Activated effector memory CD4-positive, alpha-beta T cell treated with Interleukin-2 at 50 U/mL for 16 hours (primary cell): ENCODE measurements around the gene GRID1.

Experiments
- DNase-seq: peaks from one replicate; pipeline ENCODE4 v3.0.0-alpha.2; 2020

The GRID1 gene

GRCh38 chr10:86017841-86018734 is 348.5 kb downstream of the GRID1 start:
- no peak for DNase-seq

GRCh38 chr10:86013568-86013967 is 353.0 kb downstream of the GRID1 start:
- no peak for DNase-seq

- DNase-seq: no peak
Observed at GRCh38 chr10:86007171-86007570, 359.4 kb downstream of the GRID1 start.

DNA sequence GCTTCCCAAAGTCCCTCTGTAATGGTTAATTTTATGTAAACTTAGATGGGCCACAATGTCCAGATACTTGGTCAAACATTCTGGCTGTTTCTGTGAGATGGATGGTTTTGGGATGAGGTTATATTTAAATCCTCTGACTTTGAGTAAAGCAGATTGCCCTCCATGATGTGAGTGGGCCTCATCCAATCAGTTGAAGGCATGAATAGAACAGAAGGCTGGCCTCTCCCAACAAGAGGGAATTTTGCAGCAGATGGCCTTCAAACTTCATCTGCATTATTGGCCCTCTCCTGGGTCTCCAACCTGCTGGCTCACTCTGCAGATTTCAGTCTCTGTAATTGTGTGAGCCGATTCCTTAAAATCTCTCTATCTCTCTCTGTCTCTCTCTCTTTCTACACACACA is 362.3 kb downstream of the GRID1 start:
- DNase-seq: no peak

DNA sequence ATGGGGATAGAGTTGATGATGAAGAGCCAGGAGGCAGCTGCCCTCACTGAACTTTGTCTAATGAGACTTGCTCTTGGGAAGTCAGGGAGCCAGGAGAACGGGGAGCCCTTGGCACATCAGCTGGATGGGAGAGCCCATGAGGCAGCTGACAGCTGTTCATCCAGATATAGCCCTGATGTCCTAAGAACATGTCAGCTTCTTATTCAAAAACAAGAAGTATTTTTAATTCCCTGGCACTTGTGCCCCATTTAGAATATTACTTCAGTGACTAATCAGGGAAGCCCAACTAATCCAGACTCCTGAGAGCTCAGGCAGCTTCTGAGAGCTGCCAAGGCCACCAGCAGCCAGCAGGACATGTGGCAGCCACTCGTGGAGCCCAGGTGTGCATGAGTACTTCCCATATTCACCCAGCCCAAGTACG is 363.4 kb downstream of the GRID1 start:
- DNase-seq: no peak

DNA sequence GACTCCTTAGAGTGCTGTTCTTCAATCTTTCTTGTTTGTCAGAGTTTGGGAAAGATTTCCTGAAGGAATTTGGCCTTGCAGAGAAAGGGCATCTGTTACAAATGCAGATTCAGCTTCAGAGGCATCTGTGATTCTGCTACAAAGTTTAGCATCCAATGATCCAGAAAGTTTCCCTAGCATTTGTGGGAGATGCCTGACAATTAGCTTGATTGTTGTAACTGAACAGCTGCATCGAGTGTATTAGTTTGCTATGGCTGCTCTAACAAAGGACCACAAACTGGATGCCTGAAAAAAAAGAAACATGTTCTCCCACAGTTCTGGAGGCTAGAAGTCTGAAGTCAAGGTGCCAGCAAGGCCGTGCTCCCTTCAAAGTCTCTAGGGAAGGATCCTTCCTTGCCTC is 365.1 kb downstream of the GRID1 start:
- DNase-seq: no peak

DNA sequence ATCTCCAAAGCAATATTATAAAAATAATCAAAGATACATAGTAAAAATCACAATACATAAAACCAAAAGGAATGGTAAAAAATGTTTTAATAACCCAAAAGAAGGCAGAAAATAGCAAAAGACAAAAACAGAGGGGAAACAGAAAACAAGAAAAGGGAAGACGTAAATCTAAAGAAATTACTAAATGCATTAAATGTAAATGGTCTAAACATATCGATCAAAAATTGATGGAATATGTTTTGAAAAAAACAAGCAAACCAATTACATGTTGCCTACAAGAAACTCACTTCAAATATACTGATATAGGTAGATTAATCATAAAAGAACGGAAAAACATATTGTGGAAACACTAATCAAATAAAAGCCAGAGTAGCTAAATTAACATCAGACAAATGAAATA is 369.1 kb downstream of the GRID1 start:
- no peak for DNase-seq

DNA sequence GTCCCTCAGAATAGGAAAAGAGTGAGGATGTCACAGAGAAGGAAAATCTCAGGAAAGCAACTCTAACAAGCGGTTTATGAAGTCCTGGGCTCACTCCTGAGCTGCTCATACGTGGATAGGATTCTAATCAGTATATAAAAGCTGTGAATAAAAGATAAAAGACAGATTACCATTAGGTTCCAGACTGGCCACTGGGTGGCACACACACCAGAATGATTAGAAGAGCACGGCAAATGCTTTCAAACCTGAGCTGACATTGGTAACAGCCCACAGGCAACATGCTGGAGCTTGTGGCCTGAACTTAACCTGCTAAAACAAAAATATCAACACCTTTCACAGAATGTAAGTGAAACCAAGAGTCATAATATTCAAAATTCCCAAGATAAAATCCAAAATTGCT is 370.8 kb downstream of the GRID1 start:
- no peak for DNase-seq

- DNase-seq: no peak
Observed at GRCh38 chr10:85993840-85994507, 372.6 kb downstream of the GRID1 start.

DNA sequence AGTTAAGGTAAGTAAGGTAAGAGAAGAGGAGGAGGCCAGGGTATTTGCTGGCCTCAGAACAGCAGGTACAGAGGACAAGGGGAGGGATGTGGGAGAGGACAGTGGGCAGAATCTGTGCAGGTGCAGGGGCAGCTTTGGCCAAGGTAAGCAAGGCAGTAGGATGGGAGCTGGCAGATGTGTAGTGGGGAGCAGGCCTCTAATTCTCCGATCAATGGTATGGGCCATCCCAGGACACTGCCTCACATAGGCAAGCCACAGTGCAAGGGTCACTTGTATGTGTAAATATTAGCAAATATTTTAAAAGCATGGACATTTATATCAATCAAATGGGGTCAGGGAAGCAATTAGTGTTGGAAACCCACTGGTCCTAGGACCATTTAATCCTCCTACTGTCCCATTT is 373.5 kb downstream of the GRID1 start:
- no peak for DNase-seq

DNA sequence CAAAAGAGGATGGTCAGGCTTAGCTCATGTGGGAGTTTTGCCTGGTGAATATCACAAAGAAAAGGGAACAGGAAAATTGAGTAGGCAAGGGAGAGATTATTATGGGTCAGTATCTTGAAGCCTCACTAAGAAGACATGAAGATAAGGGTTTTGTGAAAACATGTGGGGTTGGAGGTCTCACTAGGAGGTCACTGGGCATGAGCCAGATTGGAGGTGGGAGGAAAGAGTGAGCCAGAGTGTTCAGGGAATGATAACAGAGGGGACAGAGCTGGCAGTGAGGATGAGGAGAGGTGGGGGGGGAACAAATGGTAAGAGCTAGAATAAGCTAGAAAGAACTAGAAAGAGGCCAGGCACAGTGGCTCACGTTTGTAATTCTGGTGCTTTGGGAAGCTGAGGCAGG is 374.3 kb downstream of the GRID1 start:
- DNase-seq: no peak

- no peak for DNase-seq
Observed at GRCh38 chr10:85986777-85987176, 379.8 kb downstream of the GRID1 start.

GRCh38 chr10:85983051-85983450 is 383.5 kb downstream of the GRID1 start:
- no peak for DNase-seq

DNA sequence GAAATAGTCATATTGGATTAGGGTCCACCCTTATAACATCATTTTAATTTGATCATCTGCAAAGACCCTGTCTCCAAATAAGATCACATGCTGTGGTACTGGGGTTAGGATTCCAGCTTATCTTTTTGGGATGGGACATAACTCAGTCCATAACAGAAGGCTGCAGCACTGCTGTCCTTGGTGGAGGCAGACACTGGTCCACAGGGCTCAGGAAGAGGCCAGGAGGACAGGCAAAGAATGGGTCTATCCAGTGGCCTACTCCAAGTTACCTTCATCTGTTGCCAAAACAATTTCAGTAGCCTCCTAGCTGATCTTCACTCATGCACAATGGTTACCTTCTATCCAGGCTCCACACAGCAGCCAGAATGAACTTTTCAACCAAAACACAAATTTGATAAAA is 387.0 kb downstream of the GRID1 start:
- no peak for DNase-seq

DNA sequence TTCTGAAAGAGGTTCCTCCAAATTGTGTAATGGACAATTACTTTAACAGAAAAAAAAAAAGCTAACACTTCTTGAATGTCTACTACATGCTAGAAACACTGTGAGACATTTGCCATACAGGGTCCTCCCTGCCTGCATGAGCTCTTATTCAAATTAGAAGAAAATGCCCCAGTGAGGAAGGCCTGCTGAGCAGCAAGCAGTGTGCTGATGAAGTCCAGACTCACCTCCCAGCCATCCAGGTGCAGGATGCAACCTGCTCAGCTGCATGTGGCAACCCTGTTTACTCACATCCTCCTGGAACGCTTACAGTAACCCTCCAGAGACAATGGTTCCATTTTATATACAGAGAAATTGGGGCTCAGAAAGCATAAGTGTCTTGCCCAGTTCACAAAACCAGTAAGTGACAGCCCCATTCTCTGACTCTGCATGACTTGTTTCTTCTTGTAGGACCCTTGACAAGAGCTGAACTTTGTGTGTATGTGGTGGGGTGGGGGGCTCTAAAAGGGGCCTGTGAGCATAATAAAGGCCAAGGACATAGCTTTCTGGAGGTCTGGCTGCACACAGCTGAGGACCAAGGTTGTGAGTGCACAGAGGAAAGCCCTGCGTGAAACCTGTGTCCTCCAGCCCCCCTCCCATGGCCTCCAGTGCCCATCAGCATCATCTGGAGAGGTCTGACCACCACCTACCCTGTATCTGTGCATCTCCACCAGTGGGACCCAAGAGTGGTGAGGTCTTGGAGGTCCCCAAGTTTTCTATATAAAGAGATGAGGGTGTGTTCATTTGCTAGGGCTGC is 387.8 kb downstream of the GRID1 start:
- DNase-seq: no peak

DNA sequence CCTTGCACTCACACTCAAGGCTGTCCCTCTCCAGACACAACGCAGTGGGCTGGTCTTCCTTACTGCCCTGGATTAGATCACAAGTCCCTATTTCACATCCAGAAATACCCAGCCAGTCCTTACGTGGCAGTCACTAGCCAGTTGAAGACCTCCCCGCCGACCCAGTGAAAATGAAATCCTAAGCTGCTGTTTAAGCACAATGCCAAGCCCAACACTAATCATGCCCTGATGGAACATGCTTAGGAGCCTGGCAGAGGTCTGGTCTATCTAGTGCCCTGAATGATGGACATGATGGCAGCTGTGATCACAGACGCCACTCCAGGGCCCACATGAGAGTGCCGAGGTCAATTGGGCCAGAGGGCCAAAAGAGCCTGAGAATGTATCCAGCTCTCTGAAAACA is 389.0 kb downstream of the GRID1 start:
- no peak for DNase-seq

DNA sequence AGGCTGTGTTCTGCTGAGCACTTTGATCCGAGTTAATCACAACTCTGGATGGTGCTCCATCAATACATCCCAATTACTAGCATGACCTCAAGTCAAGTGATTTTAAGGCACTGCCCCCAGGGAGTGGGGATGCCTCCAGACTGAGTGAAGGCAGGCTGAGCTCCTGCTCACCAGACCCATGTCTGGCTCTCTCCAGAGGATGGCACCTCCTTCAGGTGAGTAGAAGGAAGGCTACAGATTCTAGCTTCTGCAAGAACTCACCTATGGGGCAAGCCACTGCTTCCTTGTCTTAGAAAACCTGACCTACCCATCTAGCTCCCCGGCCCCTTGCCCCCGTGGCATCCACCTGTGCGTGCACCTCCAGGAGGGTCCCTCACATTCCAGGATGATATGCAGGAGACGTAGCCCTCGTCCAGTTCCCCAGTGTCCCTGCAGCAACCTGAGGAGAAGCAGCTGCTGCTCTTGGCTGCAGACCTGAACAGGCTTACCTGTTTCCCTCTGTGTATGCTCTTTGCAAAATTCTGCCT is 390.3 kb downstream of the GRID1 start:
- no peak for DNase-seq

GRCh38 chr10:85971494-85971893 is 395.1 kb downstream of the GRID1 start:
- DNase-seq: no peak

- no peak for DNase-seq
Observed at GRCh38 chr10:85967594-85967993, 399.0 kb downstream of the GRID1 start.

- no peak for DNase-seq
Observed at GRCh38 chr10:85961479-85962067, 405.0 kb downstream of the GRID1 start.

- no peak for DNase-seq
Observed at GRCh38 chr10:85961073-85961472, 405.5 kb downstream of the GRID1 start.

DNA sequence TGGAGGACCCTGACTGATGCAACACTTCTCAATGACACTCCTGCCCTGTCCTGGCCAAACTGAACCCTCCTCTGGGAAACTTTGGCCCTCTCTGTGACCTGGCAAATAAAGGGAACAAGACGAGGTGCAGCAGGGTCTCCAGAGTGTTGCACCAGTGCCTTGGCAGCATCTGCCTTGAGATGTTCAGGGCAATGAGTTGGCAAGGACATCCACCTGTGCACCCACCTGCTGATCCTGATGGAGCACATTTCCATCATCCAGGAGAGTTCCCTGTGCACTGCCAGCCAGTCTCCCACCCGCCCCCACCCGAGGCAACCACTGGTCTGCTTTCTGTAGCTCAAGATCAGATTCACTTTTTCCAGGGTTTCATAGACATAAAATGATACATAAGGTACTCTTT is 407.4 kb downstream of the GRID1 start:
- no peak for DNase-seq

- no peak for DNase-seq
Observed at GRCh38 chr10:85950921-85951320, 415.7 kb downstream of the GRID1 start.
